ENCODE measurements around the gene ZNF827.

ZNF827 gene

GRCh38 chr4:145799223-145799622 is 139.4 kb downstream of the ZNF827 start:
- DNase-seq (ENCODE audit: low read depth in 2 of 2), result no peak

GRCh38 chr4:145797278-145797677 is 141.3 kb downstream of the ZNF827 start:
- DNase-seq (ENCODE audit: low read depth in 2 of 2), result no peak

- DNase-seq (ENCODE audit: low read depth in 2 of 2), result no peak
These were observed 142.3 kb downstream of the ZNF827 start for GRCh38 chr4:145796346-145796745.

GRCh38 chr4:145795521-145795920 is 143.1 kb downstream of the ZNF827 start:
- no peak for DNase-seq (ENCODE audit: low read depth in 2 of 2)

GRCh38 chr4:145792429-145792828 is 146.2 kb downstream of the ZNF827 start:
- DNase-seq (ENCODE audit: low read depth in 2 of 2), result no peak

GRCh38 chr4:145791988-145792387 is 146.6 kb downstream of the ZNF827 start:
- DNase-seq (ENCODE audit: low read depth in 2 of 2), result no peak

- DNase-seq (ENCODE audit: low read depth in 2 of 2), result no peak
These were observed 149.9 kb downstream of the ZNF827 start for GRCh38 chr4:145788755-145789154.

- no peak for DNase-seq (ENCODE audit: low read depth in 2 of 2)
These were observed 151.8 kb downstream of the ZNF827 start for GRCh38 chr4:145786830-145787229.

GRCh38 chr4:145786261-145786660 is 152.4 kb downstream of the ZNF827 start:
- no peak for DNase-seq (ENCODE audit: low read depth in 2 of 2)

GRCh38 chr4:145785391-145786008 is 153.1 kb downstream of the ZNF827 start:
- DNase-seq (ENCODE audit: low read depth in 2 of 2), result no peak

GRCh38 chr4:145784036-145784435 is 154.6 kb downstream of the ZNF827 start:
- no peak for DNase-seq (ENCODE audit: low read depth in 2 of 2)

GRCh38 chr4:145782756-145783155 is 155.9 kb downstream of the ZNF827 start:
- DNase-seq (ENCODE audit: low read depth in 2 of 2), result no peak

- DNase-seq (ENCODE audit: low read depth in 2 of 2), result no peak
These were observed 157.3 kb downstream of the ZNF827 start for GRCh38 chr4:145781351-145781750.

- DNase-seq (ENCODE audit: low read depth in 2 of 2), result no peak
These were observed 159.3 kb downstream of the ZNF827 start for GRCh38 chr4:145779319-145779801.

- no peak for DNase-seq (ENCODE audit: low read depth in 2 of 2)
These were observed 162.4 kb downstream of the ZNF827 start for GRCh38 chr4:145776208-145776607.

GRCh38 chr4:145775406-145775805 is 163.2 kb downstream of the ZNF827 start:
- no peak for DNase-seq (ENCODE audit: low read depth in 2 of 2)

GRCh38 chr4:145774473-145774872 is 164.2 kb downstream of the ZNF827 start:
- no peak for DNase-seq (ENCODE audit: low read depth in 2 of 2)

- no peak for DNase-seq (ENCODE audit: low read depth in 2 of 2)
These were observed 164.9 kb downstream of the ZNF827 start for GRCh38 chr4:145773581-145774234.

- DNase-seq (ENCODE audit: low read depth in 2 of 2), result no peak
These were observed 166.3 kb downstream of the ZNF827 start for GRCh38 chr4:145772347-145772746.

GRCh38 chr4:145770124-145770523 is 168.5 kb downstream of the ZNF827 start:
- DNase-seq (ENCODE audit: low read depth in 2 of 2), result no peak

GRCh38 chr4:145769450-145770037 is 169.1 kb downstream of the ZNF827 start:
- no peak for DNase-seq (ENCODE audit: low read depth in 2 of 2)

GRCh38 chr4:145766273-145766672 is 172.3 kb downstream of the ZNF827 start:
- DNase-seq (ENCODE audit: low read depth in 2 of 2), result no peak

- no peak for DNase-seq (ENCODE audit: low read depth in 2 of 2)
These were observed 175.2 kb downstream of the ZNF827 start for GRCh38 chr4:145763399-145763798.
